Measurements from ENCODE around the gene CSPG5. TPM values are rescaled to one million over a fixed set of nuclear protein-coding genes. Genes with fewer than 3 reads are reported as not detected.

The CSPG5 gene
- 0.48 and 1.9 TPM in 2 replicates for total RNA-seq (2014; rRNA removed; shearing (Covaris generic))

GRCh38 chr3:47578691-47579632 lies at the start of gene CSPG5:
TSS of gene CSPG5 (minus strand) at chr3:47578865. CDS start at chr3:47578693, 172 bp downstream.
- no peak for DNase-seq (ENCODE audit: low read depth)

- DNase-seq (ENCODE audit: low read depth) = no peak
Measured at GRCh38 chr3:47628426-47628825, 49.8 kb upstream of the CSPG5 start.

GRCh38 chr3:47622671-47623461 lies 44.2 kb upstream of the CSPG5 start:
- DNase-seq (ENCODE audit: low read depth) = no peak

GRCh38 chr3:47617086-47618010 lies 38.7 kb upstream of the CSPG5 start:
- DNase-seq (ENCODE audit: low read depth) = no peak

GRCh38 chr3:47614788-47615187 lies 36.1 kb upstream of the CSPG5 start:
- DNase-seq (ENCODE audit: low read depth) = no peak

- no peak for DNase-seq (ENCODE audit: low read depth)
Measured at GRCh38 chr3:47613722-47614121, 35.1 kb upstream of the CSPG5 start.

- no peak for DNase-seq (ENCODE audit: low read depth)
Measured at GRCh38 chr3:47612879-47613278, 34.2 kb upstream of the CSPG5 start.

GRCh38 chr3:47612178-47612577 lies 33.5 kb upstream of the CSPG5 start:
- DNase-seq (ENCODE audit: low read depth) = peak; percentile 54

GRCh38 chr3:47611576-47611975 lies 32.9 kb upstream of the CSPG5 start:
- DNase-seq (ENCODE audit: low read depth) = no peak

- DNase-seq (ENCODE audit: low read depth) = no peak
Measured at GRCh38 chr3:47610583-47610982, 31.9 kb upstream of the CSPG5 start.

- no peak for DNase-seq (ENCODE audit: low read depth)
Measured at GRCh38 chr3:47607335-47607734, 28.7 kb upstream of the CSPG5 start.

GRCh38 chr3:47606165-47606564 lies 27.5 kb upstream of the CSPG5 start:
- no peak for DNase-seq (ENCODE audit: low read depth)

- DNase-seq (ENCODE audit: low read depth) = no peak
Measured at GRCh38 chr3:47605652-47606051, 27.0 kb upstream of the CSPG5 start.

- DNase-seq (ENCODE audit: low read depth) = no peak
Measured at GRCh38 chr3:47604145-47604544, 25.5 kb upstream of the CSPG5 start.

- DNase-seq (ENCODE audit: low read depth) = no peak
Measured at GRCh38 chr3:47603332-47603731, 24.7 kb upstream of the CSPG5 start.

- no peak for DNase-seq (ENCODE audit: low read depth)
Measured at GRCh38 chr3:47601281-47601680, 22.6 kb upstream of the CSPG5 start.

GRCh38 chr3:47594792-47595191 lies 16.1 kb upstream of the CSPG5 start:
- no peak for DNase-seq (ENCODE audit: low read depth)

- DNase-seq (ENCODE audit: low read depth) = no peak
Measured at GRCh38 chr3:47592066-47592795, 13.6 kb upstream of the CSPG5 start.

- no peak for DNase-seq (ENCODE audit: low read depth)
Measured at GRCh38 chr3:47590216-47590615, 11.6 kb upstream of the CSPG5 start.

GRCh38 chr3:47588587-47588986 lies 9.9 kb upstream of the CSPG5 start:
- DNase-seq (ENCODE audit: low read depth) = no peak

GRCh38 chr3:47588053-47588452 lies 9.4 kb upstream of the CSPG5 start:
- DNase-seq (ENCODE audit: low read depth) = no peak

All from RPMI7951 (cell line).